ENCODE data around the gene NCAPD3.

- TF ChIP-seq PKNOX1 (IDR thresholded peaks at IDR 0.05) = no peak
- TF ChIP-seq FOXK2 (IDR thresholded peaks at IDR 0.05) = no peak
- no peak for TF ChIP-seq HDGF (IDR thresholded peaks at IDR 0.05; ENCODE audit: borderline replicate concordance)
- TF ChIP-seq NFRKB (IDR thresholded peaks at IDR 0.05) = no peak
- TF ChIP-seq BHLHE40 (IDR thresholded peaks at IDR 0.05; ENCODE audit: borderline replicate concordance) = no peak
- no peak for TF ChIP-seq ELF4 (IDR thresholded peaks at IDR 0.05)
- TF ChIP-seq LEF1 (IDR thresholded peaks at IDR 0.05; ENCODE audit: borderline replicate concordance) = no peak
- no peak for TF ChIP-seq FOXM1 (IDR thresholded peaks at IDR 0.05; ENCODE audit: borderline replicate concordance)
- no peak for TF ChIP-seq TARDBP (IDR thresholded peaks at IDR 0.05)
- TF ChIP-seq SP1 (IDR thresholded peaks at IDR 0.05) = no peak
- no peak for TF ChIP-seq ZNF384 (IDR thresholded peaks at IDR 0.05)
Observed at GRCh38 chr11:134157451-134157850, 66.3 kb downstream of the NCAPD3 start.

Data from HEK293T (cell line).